Measurements from ENCODE around the gene BBS1.

BBS1 gene

GRCh38 chr11:66472054-66472453 lies 38.4 kb upstream of the BBS1 start:
- Mint-ChIP-seq H3K4me3 (no peak overlapping the region), H3K9me3 (no peaks in the 10 kb centered on the region), H3K27me3 (no peaks in the 10 kb centered on the region), H3K4me1 (ENCODE audit: low read depth) (peaks cover 30% of the 10 kb centered on the region), H3K27ac (no peak overlapping the region), H3K36me3 (ENCODE audit: low read depth) (peaks cover 76% of the 10 kb centered on the region)
- intact Hi-C loops (cut with micrococcal nuclease): no loop called here

GRCh38 chr11:66473167-66473566 lies 37.3 kb upstream of the BBS1 start:
- H3K27ac Mint-ChIP-seq: no peak overlapping the region
- H3K4me1 Mint-ChIP-seq (ENCODE audit: low read depth): peaks cover 27% of the 10 kb centered on the region
- no peaks in the 10 kb centered on the region for H3K9me3 Mint-ChIP-seq
- no peaks in the 10 kb centered on the region for H3K27me3 Mint-ChIP-seq
- no peak overlapping the region for H3K4me3 Mint-ChIP-seq
- peaks cover 85% of the 10 kb centered on the region for H3K36me3 Mint-ChIP-seq (ENCODE audit: low read depth)
- intact Hi-C loops (cut with micrococcal nuclease): no loop called here

- intact Hi-C loops (cut with micrococcal nuclease): no loop called here
- peaks cover 28% of the 10 kb centered on the region for H3K4me1 Mint-ChIP-seq (ENCODE audit: low read depth)
- H3K27me3 Mint-ChIP-seq: no peaks in the 10 kb centered on the region
- H3K4me3 Mint-ChIP-seq: no peak overlapping the region
- peaks cover 81% of the 10 kb centered on the region for H3K36me3 Mint-ChIP-seq (ENCODE audit: low read depth)
- no peak overlapping the region for H3K27ac Mint-ChIP-seq
- H3K9me3 Mint-ChIP-seq: no peaks in the 10 kb centered on the region
Measured at GRCh38 chr11:66473608-66474515, 36.6 kb upstream of the BBS1 start.

- Mint-ChIP-seq H3K4me3 (no peak overlapping the region), H3K27ac (no peak overlapping the region), H3K4me1 (ENCODE audit: low read depth) (peaks cover 31% of the 10 kb centered on the region), H3K27me3 (no peaks in the 10 kb centered on the region), H3K36me3 (ENCODE audit: low read depth) (peaks cover 79% of the 10 kb centered on the region), H3K9me3 (no peaks in the 10 kb centered on the region)
- intact Hi-C loops (cut with micrococcal nuclease): no loop called here
Measured at GRCh38 chr11:66475349-66476172, 34.9 kb upstream of the BBS1 start.

- H3K4me1 Mint-ChIP-seq (ENCODE audit: low read depth): peaks cover 38% of the 10 kb centered on the region
- H3K36me3 Mint-ChIP-seq (ENCODE audit: low read depth): peaks cover 74% of the 10 kb centered on the region
- no peaks in the 10 kb centered on the region for H3K27me3 Mint-ChIP-seq
- intact Hi-C loops (cut with micrococcal nuclease): no loop called here
- no peak overlapping the region for H3K4me3 Mint-ChIP-seq
- no peaks in the 10 kb centered on the region for H3K9me3 Mint-ChIP-seq
- no peak overlapping the region for H3K27ac Mint-ChIP-seq
Measured at GRCh38 chr11:66476173-66476840, 34.1 kb upstream of the BBS1 start.

- Mint-ChIP-seq H3K4me1 (ENCODE audit: low read depth) (peaks cover 40% of the 10 kb centered on the region), H3K27ac (no peak overlapping the region), H3K9me3 (no peaks in the 10 kb centered on the region), H3K36me3 (ENCODE audit: low read depth) (peaks cover 71% of the 10 kb centered on the region), H3K27me3 (no peaks in the 10 kb centered on the region), H3K4me3 (no peak overlapping the region)
- intact Hi-C loops (cut with micrococcal nuclease): no loop called here
Measured at GRCh38 chr11:66476841-66477251, 33.6 kb upstream of the BBS1 start.

- H3K4me1 Mint-ChIP-seq (ENCODE audit: low read depth): peaks cover 40% of the 10 kb centered on the region
- no peaks in the 10 kb centered on the region for H3K9me3 Mint-ChIP-seq
Measured at GRCh38 chr11:66477263-66478201, 32.9 kb upstream of the BBS1 start.

GRCh38 chr11:66478729-66479393 lies 31.6 kb upstream of the BBS1 start:
- Mint-ChIP-seq H3K27ac (peak overlapping the region; percentile 93), H3K9me3 (no peaks in the 10 kb centered on the region), H3K4me3 (peak overlapping the region; percentile 86), H3K27me3 (no peaks in the 10 kb centered on the region), H3K36me3 (ENCODE audit: low read depth) (peaks cover 65% of the 10 kb centered on the region), H3K4me1 (ENCODE audit: low read depth) (peaks cover 40% of the 10 kb centered on the region)
- intact Hi-C loops (cut with micrococcal nuclease): loop anchor here (2.0 kb wide), 1 partner anchor 70 kb away; no protein-coding TSS in a partner anchor

More at GRCh38 chr11:66477263-66478201, 32.9 kb upstream of the BBS1 start:
- Mint-ChIP-seq H3K27ac (no peak overlapping the region), H3K4me3 (no peak overlapping the region), H3K36me3 (ENCODE audit: low read depth) (peaks cover 70% of the 10 kb centered on the region), H3K27me3 (no peaks in the 10 kb centered on the region)
- intact Hi-C loops (cut with micrococcal nuclease): loop anchor here (2.0 kb wide), 1 partner anchor 69 kb away; no protein-coding TSS in a partner anchor

- Mint-ChIP-seq H3K4me1 (ENCODE audit: low read depth) (peaks cover 41% of the 10 kb centered on the region), H3K4me3 (peak overlapping the region; percentile 86), H3K9me3 (no peaks in the 10 kb centered on the region), H3K27me3 (no peaks in the 10 kb centered on the region), H3K36me3 (ENCODE audit: low read depth) (peaks cover 58% of the 10 kb centered on the region), H3K27ac (peak overlapping the region; percentile 93)
- intact Hi-C loops (cut with micrococcal nuclease): loop anchor here (1.0 to 2.0 kb wide), 3 partner anchors 13 to 71 kb away; partner anchors contain the start of gene PELI3
Measured at GRCh38 chr11:66479394-66480116, 30.9 kb upstream of the BBS1 start.

GRCh38 chr11:66480117-66480938 lies 30.1 kb upstream of the BBS1 start, which contains the start of gene DPP3:
DPP3 (plus strand) TSS chr11:66480434; CDS start chr11:66482201, 1,767 bp downstream.
- Mint-ChIP-seq H3K27ac (peak within 1 kb of the TSS; percentile 93), H3K4me1 (ENCODE audit: low read depth) (peaks cover 46% of the 10 kb centered on the region), H3K4me3 (peak within 1 kb of the TSS; percentile 86), H3K36me3 (ENCODE audit: low read depth) (peaks cover 57% of the 10 kb centered on the region), H3K9me3 (no peaks in the 10 kb centered on the region), H3K27me3 (no peaks in the 10 kb centered on the region)
- intact Hi-C loops (cut with micrococcal nuclease): loop anchor here (1.0 kb wide), 2 partner anchors 14 to 41 kb away; partner anchors contain the start of gene PELI3

GRCh38 chr11:66484806-66485380 lies 25.5 kb upstream of the BBS1 start:
- H3K4me3 Mint-ChIP-seq: no peak overlapping the region
- intact Hi-C loops (cut with micrococcal nuclease): no loop called here
- peaks cover 71% of the 10 kb centered on the region for H3K36me3 Mint-ChIP-seq (ENCODE audit: low read depth)
- no peaks in the 10 kb centered on the region for H3K9me3 Mint-ChIP-seq
- peaks cover 16% of the 10 kb centered on the region for H3K4me1 Mint-ChIP-seq (ENCODE audit: low read depth)
- H3K27ac Mint-ChIP-seq: no peak overlapping the region
- H3K27me3 Mint-ChIP-seq: no peaks in the 10 kb centered on the region
